MCF 10A (cell line): Measurements from ENCODE around the gene RBPJ. TPM values are rescaled to one million over a fixed set of nuclear protein-coding genes. Genes with fewer than 3 reads are reported as not detected.

Experiments used
- BruUV-seq: library from RNA; stranded (reverse); fragments of 400-500 nt; replicated peaks from 2 replicates; lab custom pipeline; 2021; lab: Mats Ljungman, UMichigan
- CTCF ChIA-PET: fragments of 300-600 bp; sonication (Branson Sonifier 250); formaldehyde crosslinking; extraction: SDS; loops from one replicate; lab custom pipeline; 2021; ENCODE audit warnings: antibody characterized with exemption, inconsistent platforms; lab: Yijun Ruan, JAX
- POLR2A ChIA-PET: fragments of 300-600, 350-650 bp; sonication (Branson Sonifier 250); formaldehyde crosslinking; extraction: SDS; loops from one replicate; lab custom pipeline; 2020; ENCODE audit warnings: antibody characterized with exemption, inconsistent platforms; lab: Yijun Ruan, JAX
- DNase-seq: peaks from one replicate; pipeline ENCODE4 v3.0.0-alpha.2; 2018; ENCODE audit not compliant: unreplicated experiment
- H3K27ac Mint-ChIP-seq: one replicate; pipeline ENCODE4 v1.8.0; 2022; ENCODE audit warnings: mild to moderate bottlenecking, low read depth, mixed read lengths; ENCODE audit not compliant: unreplicated experiment
- H3K27me3 Mint-ChIP-seq: one replicate; pipeline ENCODE4 v1.8.0; 2022; ENCODE audit warnings: mixed read lengths; ENCODE audit not compliant: insufficient read depth, unreplicated experiment
- H3K36me3 Mint-ChIP-seq: one replicate; pipeline ENCODE4 v1.8.0; 2022; ENCODE audit warnings: mild to moderate bottlenecking, moderate library complexity, mixed read lengths; ENCODE audit not compliant: insufficient read depth, unreplicated experiment
- H3K4me1 Mint-ChIP-seq: one replicate; pipeline ENCODE4 v1.8.0; 2022; ENCODE audit warnings: mixed read lengths; ENCODE audit not compliant: insufficient read depth, unreplicated experiment
- H3K4me3 Mint-ChIP-seq: one replicate; pipeline ENCODE4 v1.8.0; 2022; ENCODE audit warnings: mild to moderate bottlenecking, moderate library complexity, mixed read lengths; ENCODE audit not compliant: unreplicated experiment
- H3K9me3 Mint-ChIP-seq: one replicate; pipeline ENCODE4 v1.8.0; 2022; ENCODE audit warnings: mixed read lengths; ENCODE audit not compliant: unreplicated experiment
- intact Hi-C: fragments of 100-400 bp; cut with micrococcal nuclease; formaldehyde crosslinking; loops from 2 replicates; pipeline ENCODE4 v1.14.1; 2022
- total RNA-seq: library from RNA; stranded (reverse); gene quantifications from 2 replicates; pipeline ENCODE4 v1.2.3, GENCODE V29; 2022
- TF ChIP-seq, protein P1 (sequence below): fragments of 200-600 bp; IDR thresholded peaks from one replicate; pipeline ENCODE4 v1.8.0; 2022; ENCODE audit warnings: antibody characterized with exemption, mild to moderate bottlenecking; ENCODE audit not compliant: unreplicated experiment

RBPJ gene
- total RNA-seq, 1 experiment from 2014 or later = 74.4 TPM

DNA sequence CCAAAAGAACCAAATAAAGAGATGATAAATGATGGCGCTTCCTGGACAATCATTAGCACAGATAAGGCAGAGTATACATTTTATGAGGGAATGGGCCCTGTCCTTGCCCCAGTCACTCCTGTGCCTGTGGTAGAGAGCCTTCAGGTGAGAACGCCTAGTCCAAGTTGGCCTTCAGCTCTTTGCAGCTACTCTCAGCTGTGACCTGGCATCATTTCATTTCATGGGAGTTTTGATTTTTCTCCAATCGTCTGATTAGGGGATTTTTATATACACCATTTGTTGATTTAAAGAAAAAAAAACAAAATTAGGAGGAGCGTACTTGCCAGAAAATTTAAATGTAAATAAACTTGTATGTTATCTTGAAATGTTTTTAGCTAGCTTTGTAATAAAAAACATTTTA is 109.1 kb downstream of the RBPJ start:
- BruUV-seq = no TSS peak
- no peaks in the 10 kb centered on the region for H3K27me3 Mint-ChIP-seq
- intact Hi-C loops = no loop called here
- ChIA-PET POLR2A (interaction anchor here (1.1 kb wide), 1 partner anchor 14 kb away, joined by 3 read pairs; no protein-coding TSS in a partner anchor), CTCF (no interaction called here)
- H3K9me3 Mint-ChIP-seq = no peaks in the 10 kb centered on the region
- DNase-seq = no peak
- H3K36me3 Mint-ChIP-seq = peaks cover 71% of the 10 kb centered on the region
- no peak overlapping the region for H3K4me3 Mint-ChIP-seq
- TF ChIP-seq, protein P1, sequence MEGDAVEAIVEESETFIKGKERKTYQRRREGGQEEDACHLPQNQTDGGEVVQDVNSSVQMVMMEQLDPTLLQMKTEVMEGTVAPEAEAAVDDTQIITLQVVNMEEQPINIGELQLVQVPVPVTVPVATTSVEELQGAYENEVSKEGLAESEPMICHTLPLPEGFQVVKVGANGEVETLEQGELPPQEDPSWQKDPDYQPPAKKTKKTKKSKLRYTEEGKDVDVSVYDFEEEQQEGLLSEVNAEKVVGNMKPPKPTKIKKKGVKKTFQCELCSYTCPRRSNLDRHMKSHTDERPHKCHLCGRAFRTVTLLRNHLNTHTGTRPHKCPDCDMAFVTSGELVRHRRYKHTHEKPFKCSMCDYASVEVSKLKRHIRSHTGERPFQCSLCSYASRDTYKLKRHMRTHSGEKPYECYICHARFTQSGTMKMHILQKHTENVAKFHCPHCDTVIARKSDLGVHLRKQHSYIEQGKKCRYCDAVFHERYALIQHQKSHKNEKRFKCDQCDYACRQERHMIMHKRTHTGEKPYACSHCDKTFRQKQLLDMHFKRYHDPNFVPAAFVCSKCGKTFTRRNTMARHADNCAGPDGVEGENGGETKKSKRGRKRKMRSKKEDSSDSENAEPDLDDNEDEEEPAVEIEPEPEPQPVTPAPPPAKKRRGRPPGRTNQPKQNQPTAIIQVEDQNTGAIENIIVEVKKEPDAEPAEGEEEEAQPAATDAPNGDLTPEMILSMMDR = no peak
- H3K27ac Mint-ChIP-seq = no peak overlapping the region
- peaks cover 15% of the 10 kb centered on the region for H3K4me1 Mint-ChIP-seq

DNA sequence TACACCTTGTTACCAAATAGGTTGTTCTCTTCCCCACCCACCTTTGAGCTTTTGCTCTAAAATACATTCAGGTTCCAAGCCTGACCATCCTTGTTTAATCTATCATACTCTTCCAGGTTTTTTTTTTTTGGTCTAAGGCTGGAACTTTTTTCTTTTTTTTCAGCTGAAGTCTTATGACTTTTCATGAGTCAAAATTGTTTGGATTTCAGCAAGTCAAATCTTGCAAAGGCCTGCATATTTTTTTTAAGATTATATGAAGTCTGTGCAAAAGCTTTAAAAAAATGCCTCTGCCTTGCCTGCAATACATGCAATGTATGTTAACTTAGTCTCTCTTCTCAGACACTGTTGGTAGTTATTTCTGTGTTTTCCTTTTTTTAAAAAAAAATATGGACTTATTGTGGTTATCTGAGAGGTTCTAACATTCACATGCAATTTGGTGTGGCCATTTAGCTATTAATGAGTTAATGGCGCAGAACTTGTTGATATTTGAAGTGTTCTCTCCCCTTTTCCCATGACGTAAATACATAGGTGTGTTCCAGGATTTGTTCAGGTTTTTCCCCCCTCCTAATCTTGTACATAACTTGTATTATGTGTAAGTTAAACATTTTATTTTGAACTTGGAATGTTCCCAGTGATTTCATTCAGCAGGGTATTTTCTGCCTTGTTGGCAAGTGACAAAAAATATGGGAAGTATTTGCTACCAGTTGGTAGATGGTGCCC is 110.8 kb downstream of the RBPJ start:
- intact Hi-C loops = no loop called here
- H3K4me1 Mint-ChIP-seq = peaks cover 15% of the 10 kb centered on the region
- TF ChIP-seq, protein P1 = no peak
- H3K36me3 Mint-ChIP-seq = peaks cover 61% of the 10 kb centered on the region
- no peak for DNase-seq
- ChIA-PET CTCF (interaction anchor here (0.7 to 1.5 kb wide), 5 partner anchors 24 to 578 kb away, joined by 3 to 5 read pairs (median 4); no protein-coding TSS in a partner anchor), POLR2A (no interaction called here)
- H3K4me3 Mint-ChIP-seq = no peak overlapping the region
- BruUV-seq = TSS peak; percentile 7
- H3K9me3 Mint-ChIP-seq = no peaks in the 10 kb centered on the region
- H3K27me3 Mint-ChIP-seq = no peaks in the 10 kb centered on the region
- no peak overlapping the region for H3K27ac Mint-ChIP-seq

DNA sequence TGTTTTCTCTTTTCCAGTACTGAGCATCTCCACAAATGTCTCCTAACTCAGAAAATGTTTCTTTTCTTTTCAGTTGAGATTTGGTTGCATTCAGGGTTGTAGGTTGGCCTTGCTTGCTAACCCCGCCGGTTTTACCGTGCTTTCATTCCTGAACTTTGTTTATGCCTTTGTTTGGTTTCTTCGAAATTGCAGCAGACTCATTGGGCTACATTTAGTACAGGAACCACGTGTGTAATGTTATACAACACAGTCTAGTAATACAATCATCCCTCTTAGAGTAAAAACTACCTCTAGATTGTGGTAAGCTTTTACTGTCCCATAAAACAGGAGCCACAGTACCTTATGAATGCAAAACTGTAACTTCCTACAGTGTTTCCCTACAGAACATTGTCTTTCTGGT is 111.6 kb downstream of the RBPJ start:
- H3K9me3 Mint-ChIP-seq = no peaks in the 10 kb centered on the region
- BruUV-seq = no TSS peak

DNA sequence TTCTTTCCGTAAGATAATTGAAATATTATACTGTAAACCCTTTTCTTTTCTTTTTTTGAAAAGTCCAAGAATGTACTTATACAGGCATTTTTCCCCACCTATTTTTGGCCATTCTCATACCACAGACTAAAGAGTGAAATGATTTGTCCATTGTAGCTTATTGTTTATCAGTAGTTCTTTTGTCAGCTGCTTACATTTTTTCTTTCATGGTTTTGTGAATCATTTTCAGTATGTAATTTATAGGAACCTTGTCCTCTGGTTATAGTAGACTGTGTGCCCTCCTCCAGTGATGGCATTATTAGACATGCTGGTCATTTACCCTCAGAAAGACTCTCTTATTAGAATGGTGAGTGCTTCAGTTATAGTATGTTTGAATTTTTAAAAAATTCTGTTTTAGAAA is 112.7 kb downstream of the RBPJ start:
- peak overlapping the region; percentile 78 for H3K27ac Mint-ChIP-seq
- POLR2A ChIA-PET = no interaction called here
- peaks cover 15% of the 10 kb centered on the region for H3K4me1 Mint-ChIP-seq
- TF ChIP-seq, protein P1 = no peak
- DNase-seq = no peak
- no peak overlapping the region for H3K4me3 Mint-ChIP-seq
- no peaks in the 10 kb centered on the region for H3K9me3 Mint-ChIP-seq
- no TSS peak for BruUV-seq
- no peaks in the 10 kb centered on the region for H3K27me3 Mint-ChIP-seq
- CTCF ChIA-PET = interaction anchor here (0.6 kb wide), 1 partner anchor 74 kb away, joined by 3 read pairs; no protein-coding TSS in a partner anchor
- intact Hi-C loops = no loop called here
- H3K36me3 Mint-ChIP-seq = peaks cover 60% of the 10 kb centered on the region

More for the DNA sequence above, 111.6 kb downstream of the RBPJ start:
- peaks cover 61% of the 10 kb centered on the region for H3K36me3 Mint-ChIP-seq
- no peak overlapping the region for H3K27ac Mint-ChIP-seq
- H3K4me1 Mint-ChIP-seq = peaks cover 15% of the 10 kb centered on the region
- CTCF ChIA-PET = no interaction called here
- TF ChIP-seq, protein P1 = no peak
- H3K4me3 Mint-ChIP-seq = no peak overlapping the region
- DNase-seq = no peak
- no peaks in the 10 kb centered on the region for H3K27me3 Mint-ChIP-seq
- intact Hi-C loops = no loop called here
- POLR2A ChIA-PET = interaction anchor here (0.6 kb wide), 1 partner anchor 602 kb away, joined by 4 read pairs; no protein-coding TSS in a partner anchor
